DMS114 treated with DMSO at 0.1 percent for 48 hours (cell line): Measurements from ENCODE around the gene ZC3H12D.
"Not testable (repeated sequence)": the region's sequence is repeated elsewhere in the genome, so short reads cannot be mapped to it uniquely, and the experiment has no call there.

Source experiments
- DNase-seq: peaks from one replicate; lab custom pipeline; 2025; ENCODE audit not compliant: unreplicated experiment; lab: John Stamatoyannopoulos, UW

The ZC3H12D gene

DNA sequence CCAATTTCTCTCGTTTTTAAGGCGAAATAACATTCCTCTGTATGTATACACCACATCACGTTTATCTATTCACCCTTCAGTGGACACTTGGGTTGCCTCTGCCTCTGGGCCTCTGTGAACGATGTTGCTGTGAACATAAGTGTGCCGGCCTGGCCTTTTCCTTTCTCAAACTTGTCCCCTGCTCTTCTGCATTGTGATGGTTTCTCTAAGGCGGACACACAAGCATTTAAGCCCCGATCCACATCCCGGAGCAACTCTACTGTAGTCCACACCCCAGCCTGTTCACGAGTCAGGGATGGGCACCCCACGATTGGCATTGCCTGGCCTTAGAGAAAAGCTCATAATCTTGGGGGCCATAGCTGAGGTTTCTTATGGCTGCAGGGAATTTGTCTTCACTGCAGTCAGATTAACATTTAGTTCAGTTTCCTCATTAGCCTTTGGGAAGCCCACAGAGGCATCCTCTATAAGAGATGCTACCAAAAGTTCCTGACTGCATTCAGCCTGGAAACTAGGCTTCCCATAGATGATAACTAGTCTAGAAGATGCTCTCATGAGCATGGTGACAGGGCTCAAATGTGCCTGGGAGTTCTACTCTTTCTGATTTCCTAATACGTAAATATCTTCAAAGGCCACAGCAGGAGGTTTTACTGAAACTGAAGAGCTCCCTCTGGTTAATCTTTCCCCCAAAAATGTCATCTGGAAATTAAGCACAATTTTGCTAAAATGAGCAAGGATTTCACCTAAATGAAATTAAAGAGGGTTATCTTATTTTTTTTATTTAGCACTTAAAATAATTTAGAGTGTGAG lies 762 bp downstream of the ZC3H12D start:
- DNase-seq, result no peak

GRCh38 chr6:149483334-149483725 lies 1.5 kb downstream of the ZC3H12D start:
- no peak for DNase-seq

DNA sequence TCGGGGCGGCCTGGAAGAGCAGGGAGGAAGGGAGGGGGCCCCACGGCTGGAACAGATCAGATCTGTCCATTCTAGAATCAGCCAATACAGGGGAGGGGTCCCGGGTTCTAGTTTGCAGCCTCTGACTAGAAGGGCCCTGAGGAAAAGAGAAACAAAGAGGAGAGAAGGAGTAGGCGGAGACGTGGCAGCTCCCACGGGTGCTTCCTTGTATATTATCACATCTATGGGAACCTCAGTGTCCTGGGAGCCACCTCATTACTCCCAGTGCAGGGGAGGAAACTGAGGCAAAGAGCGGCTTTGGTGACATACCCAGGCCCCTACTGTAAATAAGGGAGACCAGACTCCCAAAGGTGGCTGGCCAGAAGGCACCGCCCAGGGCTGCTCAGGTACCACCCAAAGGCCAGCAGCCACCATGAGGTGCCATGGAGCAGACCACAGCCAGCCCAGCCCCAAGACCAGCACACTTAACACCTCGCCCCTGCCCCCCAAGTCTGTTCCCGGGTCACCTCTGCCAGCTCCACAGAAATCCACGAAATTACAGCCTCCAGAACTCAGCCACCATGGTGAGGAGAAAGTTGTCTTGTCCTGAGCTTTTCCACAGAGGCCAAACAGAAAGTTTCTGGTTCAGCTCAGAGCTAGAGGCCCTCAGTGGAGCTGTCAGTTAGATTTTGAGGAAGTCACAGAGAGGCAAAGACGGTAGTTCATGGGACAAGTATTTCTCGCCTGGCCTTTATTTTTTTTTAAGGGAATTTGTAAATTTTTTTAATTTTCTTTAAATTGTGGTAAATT lies 2.1 kb downstream of the ZC3H12D start:
- no peak for DNase-seq

DNA sequence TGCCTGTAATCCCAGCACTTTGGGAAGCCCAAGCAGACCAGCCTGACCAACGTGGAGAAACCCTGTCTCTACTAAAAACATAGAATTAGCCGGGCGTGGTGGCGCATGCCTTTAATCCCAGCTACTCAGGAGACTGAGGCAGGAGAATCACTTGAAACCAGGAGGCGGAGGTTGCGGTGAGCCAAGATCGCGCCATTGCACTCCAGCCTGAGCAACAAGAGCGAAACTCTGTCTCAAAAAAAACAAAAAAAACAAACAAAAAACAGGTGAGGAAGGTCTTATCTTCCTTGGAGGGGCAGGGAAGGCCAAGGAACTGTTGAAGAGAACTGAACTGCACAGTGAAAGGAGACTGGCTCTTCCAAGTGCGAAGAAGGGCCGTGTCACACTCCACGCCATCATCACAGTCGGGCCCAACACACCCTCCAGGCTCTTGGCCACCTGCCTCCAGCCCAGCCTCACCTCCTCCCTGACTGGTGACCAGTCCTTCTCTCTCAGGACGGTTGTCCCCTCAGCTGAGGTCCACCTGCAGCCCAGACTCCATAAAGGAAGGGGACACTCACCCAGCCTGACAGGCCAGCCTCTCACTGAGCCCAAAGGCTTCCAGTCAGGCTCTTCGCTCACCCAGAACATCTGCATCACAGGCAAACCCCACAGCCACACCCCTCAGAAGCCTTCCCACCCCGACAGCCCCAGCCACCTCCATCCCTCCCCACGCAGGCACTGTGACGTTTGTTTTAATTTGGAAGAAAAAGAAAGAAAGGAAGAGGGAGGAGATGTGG lies 4.1 kb downstream of the ZC3H12D start:
- DNase-seq, result no peak

DNA sequence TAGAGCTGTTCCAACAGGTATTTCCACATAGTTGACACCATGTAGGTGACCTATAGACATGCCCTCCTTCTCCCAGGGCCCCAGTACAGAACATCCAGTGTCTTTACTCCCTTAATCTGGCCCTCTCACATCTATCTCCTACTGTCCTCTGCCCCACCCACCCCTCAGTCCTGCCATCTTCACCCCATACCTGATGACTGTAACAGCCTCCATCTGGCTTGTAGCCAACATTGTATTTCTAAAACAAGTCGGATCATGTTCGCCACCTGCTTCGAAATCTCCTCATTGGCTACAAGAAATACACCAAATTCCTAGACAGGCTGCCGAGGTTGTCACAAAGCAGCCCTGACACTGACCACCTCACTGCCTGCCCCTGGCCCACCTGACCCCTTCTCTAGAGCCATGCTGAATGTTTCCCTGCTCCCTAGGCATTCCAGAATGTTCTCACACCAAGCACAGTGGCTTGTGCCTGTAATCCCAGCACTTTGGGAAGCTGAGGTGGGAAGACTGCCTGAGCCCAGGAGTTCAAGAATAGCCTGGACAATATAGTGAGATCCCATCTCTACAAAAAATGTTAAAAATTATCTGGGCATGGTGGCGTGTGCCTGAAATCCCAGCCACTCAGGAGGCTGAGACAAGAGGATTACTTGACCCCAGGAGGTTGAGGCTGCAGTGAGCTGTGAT lies 6.0 kb downstream of the ZC3H12D start:
- DNase-seq, result no peak

GRCh38 chr6:149477544-149477943 lies 7.3 kb downstream of the ZC3H12D start:
- DNase-seq, result no peak

- DNase-seq, result no peak
Measured at GRCh38 chr6:149476789-149477455, 7.9 kb downstream of the ZC3H12D start.

GRCh38 chr6:149474108-149474935 lies 10.5 kb downstream of the ZC3H12D start:
- no peak for DNase-seq

DNA sequence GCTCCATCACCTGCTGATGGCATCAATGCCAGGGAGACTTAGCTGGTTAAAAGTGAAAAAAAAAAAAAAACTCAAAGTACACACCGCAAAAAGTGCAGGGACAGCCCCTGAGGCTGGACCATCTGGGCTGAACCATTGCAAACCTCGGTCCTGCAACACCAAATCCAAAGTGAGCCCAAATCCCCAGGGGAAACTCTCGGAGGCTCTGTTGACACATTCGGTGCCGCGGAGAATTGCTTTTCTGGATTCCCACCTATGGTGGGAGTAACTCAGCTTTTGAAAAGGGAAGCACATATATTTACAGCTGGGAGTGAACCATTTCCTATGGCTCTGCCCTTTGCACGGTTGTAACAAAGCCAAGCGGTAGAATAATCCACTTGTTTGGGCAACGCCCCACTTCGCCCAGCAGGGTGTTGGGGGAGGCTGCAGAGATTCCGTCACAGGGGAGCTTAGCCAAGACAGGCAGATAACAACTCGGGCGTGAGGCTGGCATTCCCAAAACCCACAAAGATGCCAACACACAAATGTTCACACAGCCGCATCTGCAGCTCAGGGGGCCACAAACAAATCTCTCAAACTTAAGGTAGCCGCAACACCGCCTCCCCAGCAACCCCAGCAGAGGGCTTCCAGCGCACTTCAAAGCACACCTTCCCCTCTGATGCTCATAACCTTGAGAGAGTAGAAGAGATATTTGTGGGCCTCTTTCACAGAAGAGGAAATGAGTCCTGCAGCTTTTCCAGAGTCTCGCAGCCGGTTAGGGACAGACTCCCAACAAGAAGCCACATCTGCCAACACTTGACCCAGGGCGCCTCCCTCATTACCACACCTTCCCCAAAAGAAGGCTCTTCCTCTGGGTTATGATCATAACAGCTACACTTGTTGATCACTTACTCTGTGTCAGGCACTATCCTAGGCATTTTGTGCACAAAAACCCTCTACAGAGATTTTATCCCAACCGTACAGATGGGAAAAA lies 11.4 kb downstream of the ZC3H12D start:
- DNase-seq, result no peak

DNA sequence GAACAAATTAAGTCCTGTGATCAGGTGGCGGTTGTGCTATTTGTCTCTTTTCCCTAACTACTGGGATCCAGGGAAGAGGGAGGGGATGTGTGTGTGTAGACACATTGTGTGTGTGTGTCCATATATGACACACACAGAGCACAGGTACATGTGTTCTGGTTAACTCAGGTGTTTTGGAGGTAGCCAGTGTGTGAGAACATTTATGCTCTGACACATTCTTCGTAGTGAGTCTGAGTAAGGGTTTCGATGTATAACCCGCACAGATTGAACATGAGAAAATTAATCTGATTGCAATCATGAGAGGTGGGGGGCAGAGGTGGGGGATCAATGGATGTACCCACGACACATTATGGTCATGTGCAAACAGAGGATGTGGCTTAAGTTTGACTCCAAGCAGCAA lies 12.6 kb downstream of the ZC3H12D start:
- DNase-seq, result no peak

GRCh38 chr6:149471801-149472200 lies 13.0 kb downstream of the ZC3H12D start:
- no peak for DNase-seq

GRCh38 chr6:149470948-149471347 lies 13.9 kb downstream of the ZC3H12D start:
- no peak for DNase-seq

GRCh38 chr6:149468179-149468578 lies 16.6 kb downstream of the ZC3H12D start:
- no peak for DNase-seq

GRCh38 chr6:149467265-149467664 lies 17.5 kb downstream of the ZC3H12D start:
- no peak for DNase-seq

DNA sequence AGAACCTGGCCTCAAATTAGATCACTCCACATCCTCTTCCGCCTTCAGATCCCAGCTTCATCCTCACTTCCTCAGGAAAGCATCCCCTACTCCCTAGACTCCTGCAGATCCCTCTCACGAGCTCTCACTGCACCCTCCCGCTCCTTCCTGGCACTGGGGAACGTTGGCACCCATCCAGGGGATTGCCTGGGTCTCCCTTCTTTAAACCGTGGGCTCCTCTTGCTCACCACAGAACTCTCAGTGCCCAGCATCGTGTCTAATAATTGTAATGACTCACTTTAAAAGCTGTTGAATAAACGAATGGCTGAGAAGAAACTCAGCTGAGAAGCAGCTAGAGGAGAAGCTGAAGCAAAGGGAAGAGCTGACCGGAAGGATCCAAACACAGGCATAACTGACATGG lies 20.4 kb downstream of the ZC3H12D start:
- DNase-seq, result no peak

DNA sequence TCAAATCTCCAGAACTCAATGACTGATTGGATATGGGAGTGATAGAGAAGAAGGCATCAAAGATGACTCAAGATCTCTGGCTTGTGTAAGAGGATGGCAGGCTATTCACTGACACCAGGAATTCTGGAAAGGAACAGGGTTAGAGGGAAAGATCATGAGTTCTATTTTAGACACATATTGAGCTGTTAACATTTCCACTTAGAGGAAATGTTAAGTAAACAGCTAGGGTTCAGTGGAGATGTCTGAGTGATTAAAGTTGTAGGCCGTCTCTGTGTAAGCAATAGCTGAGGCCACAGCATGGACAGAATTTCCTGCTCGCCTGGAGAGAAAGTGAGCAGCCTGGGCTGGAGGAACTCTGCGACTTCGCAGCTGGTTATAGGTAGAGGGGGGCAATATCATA lies 21.0 kb downstream of the ZC3H12D start:
- no peak for DNase-seq

- DNase-seq, result not testable (repeated sequence)
Measured at GRCh38 chr6:149462712-149463111, 22.1 kb downstream of the ZC3H12D start.

DNA sequence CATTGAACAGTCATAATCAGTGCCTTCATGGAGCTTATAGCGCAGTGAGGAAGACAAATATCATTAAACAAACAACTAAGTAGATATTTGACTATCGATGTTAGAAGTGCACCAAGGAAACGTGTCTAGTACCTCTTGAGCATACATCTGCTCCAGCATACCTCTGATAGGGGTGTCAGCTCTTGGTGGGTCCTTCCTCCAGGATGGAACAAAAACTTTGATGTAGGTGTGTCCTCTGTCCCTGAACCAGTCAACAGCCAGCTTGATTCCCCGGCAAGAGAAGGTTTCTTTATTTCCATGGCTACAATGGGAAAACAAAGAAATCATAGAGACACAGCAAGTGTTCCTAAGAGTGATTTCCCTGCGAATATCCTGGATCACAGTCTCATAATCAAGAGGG lies 23.1 kb downstream of the ZC3H12D start:
- DNase-seq, result no peak
